Activated naive CD4-positive, alpha-beta T cell treated with anti-CD3 and anti-CD28 coated beads, Interleukin-2, amount 10 ng/mL, durations not matched to agents 7 days and 5 days (primary cell): ENCODE results near the gene RARS1.
"Not testable (repeated sequence)": the region's sequence is repeated elsewhere in the genome, so short reads cannot be mapped to it uniquely, and the experiment has no call there.

ENCODE experiments used
- CTCF ChIA-PET: fragments of 350-600 bp; sonication (Branson Sonifier 250); formaldehyde crosslinking; loops from one replicate; lab custom pipeline; 2021; ENCODE audit warnings: antibody characterized with exemption; lab: Charles Lee
- DNase-seq: peaks from one replicate; pipeline ENCODE4 v3.0.0-alpha.2; 2020
- H3K27ac Mint-ChIP-seq: one replicate; pipeline ENCODE4 v1.8.0; 2021; ENCODE audit warnings: mild to moderate bottlenecking, moderate library complexity, mixed read lengths
- H3K27me3 Mint-ChIP-seq: one replicate; pipeline ENCODE4 v1.8.0; 2021; ENCODE audit warnings: mild to moderate bottlenecking, mixed read lengths
- H3K36me3 Mint-ChIP-seq: one replicate; pipeline ENCODE4 v1.8.0; 2021; ENCODE audit warnings: mixed read lengths
- H3K4me1 Mint-ChIP-seq: one replicate; pipeline ENCODE4 v1.8.0; 2021; ENCODE audit warnings: mixed read lengths
- H3K4me3 Mint-ChIP-seq: one replicate; pipeline ENCODE4 v1.8.0; 2021; ENCODE audit warnings: mild to moderate bottlenecking, moderate library complexity, mixed read lengths
- H3K9me3 Mint-ChIP-seq: one replicate; pipeline ENCODE4 v1.8.0; 2021; ENCODE audit warnings: mixed read lengths

The RARS1 gene

DNA sequence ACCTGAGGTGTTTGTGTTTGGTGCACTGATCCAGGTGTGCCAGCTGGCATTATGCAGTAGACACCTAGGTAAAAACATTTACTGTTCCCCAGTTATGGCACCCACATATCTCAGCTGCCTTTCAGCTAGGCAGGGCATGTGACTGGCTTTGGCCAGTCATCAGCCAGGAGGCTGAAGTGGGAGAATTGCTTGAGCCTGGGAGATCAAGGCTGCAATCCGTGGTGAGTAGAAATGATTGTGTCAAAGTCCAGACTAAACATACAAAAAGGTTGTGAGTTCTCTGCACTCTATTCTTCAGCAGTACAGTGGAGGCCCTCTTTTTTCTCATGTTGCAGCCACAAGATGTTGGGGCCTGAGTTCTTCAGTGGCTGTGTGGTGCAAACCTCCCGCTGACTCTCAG lies 39.6 kb downstream of the RARS1 start:
- H3K36me3 Mint-ChIP-seq, result peaks cover 16% of the 10 kb centered on the region
- H3K4me3 Mint-ChIP-seq, result no peak overlapping the region
- peaks cover 12% of the 10 kb centered on the region for H3K4me1 Mint-ChIP-seq
- H3K9me3 Mint-ChIP-seq, result no peaks in the 10 kb centered on the region
- peaks cover 33% of the 10 kb centered on the region for H3K27me3 Mint-ChIP-seq
- CTCF ChIA-PET, result no interaction called here
- H3K27ac Mint-ChIP-seq, result no peak overlapping the region
- DNase-seq, result no peak

DNA sequence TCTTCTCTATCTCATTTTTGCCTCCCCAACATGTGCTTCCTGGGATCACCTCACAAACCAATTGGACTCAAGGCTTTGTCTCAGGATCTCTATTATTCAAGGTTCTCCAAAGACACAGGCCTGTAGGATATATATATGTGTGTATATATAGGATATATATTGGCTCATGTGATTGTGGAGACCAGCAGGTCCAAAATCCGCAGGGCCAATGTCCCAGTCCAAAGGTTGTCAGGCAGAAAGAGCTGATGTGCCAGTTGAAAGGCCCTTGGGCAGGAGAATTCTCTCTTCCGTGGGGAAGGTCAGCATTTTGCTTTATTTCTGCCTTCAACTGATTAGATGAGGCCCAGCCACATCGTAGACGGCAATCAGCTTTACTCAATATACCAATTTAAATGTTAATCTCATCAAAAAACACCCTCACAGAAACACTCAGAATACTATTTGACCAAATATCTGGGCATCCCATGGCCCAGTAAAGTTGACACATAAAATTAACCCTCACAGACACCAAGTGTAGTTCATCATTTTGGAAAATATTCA lies 41.6 kb downstream of the RARS1 start:
- peaks cover 12% of the 10 kb centered on the region for H3K4me1 Mint-ChIP-seq
- peaks cover 51% of the 10 kb centered on the region for H3K27me3 Mint-ChIP-seq
- H3K9me3 Mint-ChIP-seq, result no peaks in the 10 kb centered on the region
- H3K36me3 Mint-ChIP-seq, result peaks cover 14% of the 10 kb centered on the region
- CTCF ChIA-PET, result no interaction called here
- DNase-seq, result no peak
- H3K4me3 Mint-ChIP-seq, result peak overlapping the region; percentile 63
- H3K27ac Mint-ChIP-seq, result no peak overlapping the region

DNA sequence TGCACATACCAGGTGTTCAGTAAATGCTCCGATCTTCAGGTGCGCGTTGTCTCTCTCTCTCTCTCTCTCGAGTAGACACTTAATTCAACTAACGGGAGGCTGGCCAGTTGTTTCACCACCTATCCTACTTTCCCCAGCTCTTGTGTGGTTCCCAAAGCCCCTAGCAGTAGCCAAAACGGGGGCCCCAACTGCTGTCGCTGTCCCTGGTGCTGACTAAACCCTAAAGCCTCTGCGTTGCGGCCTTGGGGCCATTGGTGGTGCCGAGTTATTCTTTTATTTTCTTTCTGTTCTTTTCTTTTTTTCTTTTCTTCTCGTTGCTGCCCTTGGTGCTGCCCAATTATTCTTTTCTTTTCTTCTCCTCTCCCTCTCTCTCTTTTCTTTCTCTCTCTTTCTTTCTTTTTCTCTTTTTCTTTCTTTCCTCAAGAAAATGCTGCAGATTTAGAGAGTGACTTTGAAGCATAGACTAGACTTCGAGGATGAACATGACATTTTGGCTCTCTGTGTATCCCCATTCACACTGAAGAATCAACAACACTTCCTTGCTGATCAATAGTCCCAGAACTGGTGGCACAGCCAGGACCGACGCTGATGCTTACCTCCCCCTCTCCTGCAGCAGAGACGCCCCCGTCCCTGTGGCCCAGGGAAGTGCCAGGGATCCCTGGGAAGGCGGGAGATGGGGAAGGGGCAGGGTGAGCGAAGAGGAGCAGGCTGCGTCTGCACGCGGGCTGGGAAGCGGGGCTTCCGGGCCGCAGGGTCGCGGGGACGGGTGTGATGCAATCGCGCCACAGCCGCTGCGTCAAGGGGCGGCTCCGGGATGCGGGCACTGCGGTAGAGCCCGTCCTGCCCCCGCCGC lies 42.5 kb downstream of the RARS1 start, which contains the start of gene FBLL1:
Gene FBLL1 (plus strand): TSS at position 785 of the 853 bp plus-strand sequence. CDS start 200 bp downstream, outside the sequence.
- Mint-ChIP-seq H3K4me1 (peaks cover 12% of the 10 kb centered on the region), H3K27ac (peak within 1 kb of the TSS; percentile 42), H3K36me3 (peaks cover 12% of the 10 kb centered on the region), H3K9me3 (no peaks in the 10 kb centered on the region), H3K27me3 (peaks cover 55% of the 10 kb centered on the region), H3K4me3 (peak within 1 kb of the TSS; percentile 63)
- DNase-seq, result peak; percentile 61
- CTCF ChIA-PET, result no interaction called here

DNA sequence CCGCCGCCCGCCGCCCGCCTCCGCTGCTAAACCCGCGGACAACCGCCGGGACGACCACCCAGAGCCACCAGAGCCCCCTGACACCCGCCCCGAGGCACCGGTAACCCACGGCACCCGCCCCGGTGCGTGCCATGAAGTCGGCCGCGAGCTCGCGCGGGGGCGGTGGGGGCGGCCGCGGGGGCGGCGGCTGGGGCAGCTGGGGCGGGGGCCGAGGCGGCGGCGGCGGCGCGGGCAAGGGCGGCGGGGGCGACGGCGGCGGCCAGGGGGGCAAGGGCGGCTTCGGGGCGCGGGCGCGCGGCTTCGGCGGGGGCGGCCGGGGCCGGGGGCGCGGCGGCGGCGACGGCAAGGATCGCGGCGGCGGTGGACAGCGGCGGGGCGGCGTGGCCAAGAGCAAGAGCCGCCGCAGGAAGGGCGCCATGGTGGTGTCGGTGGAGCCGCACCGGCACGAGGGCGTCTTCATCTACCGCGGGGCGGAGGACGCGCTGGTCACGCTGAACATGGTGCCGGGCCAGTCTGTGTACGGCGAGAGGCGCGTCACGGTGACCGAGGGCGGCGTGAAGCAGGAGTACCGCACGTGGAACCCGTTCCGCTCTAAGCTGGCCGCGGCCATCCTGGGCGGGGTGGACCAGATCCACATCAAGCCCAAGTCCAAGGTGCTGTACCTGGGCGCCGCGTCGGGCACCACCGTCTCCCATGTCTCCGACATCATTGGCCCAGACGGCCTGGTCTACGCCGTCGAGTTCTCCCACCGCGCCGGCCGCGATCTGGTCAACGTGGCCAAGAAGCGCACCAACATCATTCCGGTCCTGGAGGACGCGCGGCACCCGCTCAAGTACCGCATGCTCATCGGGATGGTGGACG lies 43.3 kb downstream of the RARS1 start:
- Mint-ChIP-seq H3K4me3 (peak overlapping the region; percentile 49), H3K27me3 (peaks cover 56% of the 10 kb centered on the region), H3K27ac (no peak overlapping the region), H3K36me3 (peaks cover 10% of the 10 kb centered on the region), H3K9me3 (no peaks in the 10 kb centered on the region), H3K4me1 (peaks cover 12% of the 10 kb centered on the region)
- CTCF ChIA-PET, result no interaction called here
- peak; percentile 21 for DNase-seq

DNA sequence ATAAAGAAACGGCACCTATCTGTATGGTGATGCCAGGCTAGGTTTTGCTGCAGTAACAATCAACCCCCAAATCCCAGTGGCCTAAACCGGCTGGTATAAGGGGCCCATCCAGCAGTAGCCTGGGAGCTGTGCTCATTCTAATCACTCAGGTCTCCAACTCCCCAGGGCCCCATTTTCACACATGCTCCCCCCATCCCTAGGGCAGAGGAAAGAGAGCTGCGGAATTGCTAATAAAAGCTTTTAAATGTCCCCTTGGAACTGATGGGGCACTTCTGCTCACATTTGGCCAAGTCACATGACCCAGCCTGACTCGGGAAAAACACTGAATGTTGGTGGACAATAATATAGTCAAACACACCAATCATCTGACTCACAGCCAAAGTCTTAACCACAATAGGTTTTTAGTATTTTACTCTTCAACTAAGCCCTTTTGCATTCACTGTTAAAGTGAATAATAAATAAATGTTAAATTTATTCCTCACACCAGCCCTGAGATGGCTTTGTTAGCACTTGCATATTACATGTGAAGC lies 44.4 kb downstream of the RARS1 start:
- CTCF ChIA-PET, result no interaction called here
- no peak for DNase-seq
- H3K27ac Mint-ChIP-seq, result no peak overlapping the region
- peaks cover 62% of the 10 kb centered on the region for H3K27me3 Mint-ChIP-seq
- no peaks in the 10 kb centered on the region for H3K9me3 Mint-ChIP-seq
- H3K4me3 Mint-ChIP-seq, result peak overlapping the region; percentile 49
- H3K36me3 Mint-ChIP-seq, result peaks cover 9% of the 10 kb centered on the region
- peaks cover 12% of the 10 kb centered on the region for H3K4me1 Mint-ChIP-seq

DNA sequence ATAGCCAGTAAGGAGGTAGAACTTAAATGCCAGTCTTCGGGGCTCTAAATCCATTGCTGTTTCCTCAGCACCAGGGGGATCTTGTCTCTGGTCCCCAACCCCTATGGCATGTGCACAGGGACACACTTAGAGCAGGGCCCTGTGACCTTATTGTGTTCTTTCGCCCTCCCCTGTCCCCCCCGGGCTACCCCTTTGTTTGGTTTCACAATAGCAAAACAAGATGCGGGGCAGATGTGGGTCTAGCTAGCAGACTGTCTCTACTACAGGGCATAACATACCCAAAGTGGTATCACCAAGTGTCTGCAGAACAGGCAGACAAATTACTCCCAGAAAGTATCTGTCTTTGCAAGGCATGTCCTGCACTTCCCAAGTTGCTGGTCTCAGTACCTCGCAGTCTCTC lies 44.9 kb downstream of the RARS1 start:
- no peak for DNase-seq
- H3K27ac Mint-ChIP-seq, result no peak overlapping the region
- H3K4me3 Mint-ChIP-seq, result no peak overlapping the region
- peaks cover 9% of the 10 kb centered on the region for H3K36me3 Mint-ChIP-seq
- no peaks in the 10 kb centered on the region for H3K9me3 Mint-ChIP-seq
- H3K4me1 Mint-ChIP-seq, result peaks cover 12% of the 10 kb centered on the region
- H3K27me3 Mint-ChIP-seq, result peaks cover 64% of the 10 kb centered on the region
- CTCF ChIA-PET, result no interaction called here

DNA sequence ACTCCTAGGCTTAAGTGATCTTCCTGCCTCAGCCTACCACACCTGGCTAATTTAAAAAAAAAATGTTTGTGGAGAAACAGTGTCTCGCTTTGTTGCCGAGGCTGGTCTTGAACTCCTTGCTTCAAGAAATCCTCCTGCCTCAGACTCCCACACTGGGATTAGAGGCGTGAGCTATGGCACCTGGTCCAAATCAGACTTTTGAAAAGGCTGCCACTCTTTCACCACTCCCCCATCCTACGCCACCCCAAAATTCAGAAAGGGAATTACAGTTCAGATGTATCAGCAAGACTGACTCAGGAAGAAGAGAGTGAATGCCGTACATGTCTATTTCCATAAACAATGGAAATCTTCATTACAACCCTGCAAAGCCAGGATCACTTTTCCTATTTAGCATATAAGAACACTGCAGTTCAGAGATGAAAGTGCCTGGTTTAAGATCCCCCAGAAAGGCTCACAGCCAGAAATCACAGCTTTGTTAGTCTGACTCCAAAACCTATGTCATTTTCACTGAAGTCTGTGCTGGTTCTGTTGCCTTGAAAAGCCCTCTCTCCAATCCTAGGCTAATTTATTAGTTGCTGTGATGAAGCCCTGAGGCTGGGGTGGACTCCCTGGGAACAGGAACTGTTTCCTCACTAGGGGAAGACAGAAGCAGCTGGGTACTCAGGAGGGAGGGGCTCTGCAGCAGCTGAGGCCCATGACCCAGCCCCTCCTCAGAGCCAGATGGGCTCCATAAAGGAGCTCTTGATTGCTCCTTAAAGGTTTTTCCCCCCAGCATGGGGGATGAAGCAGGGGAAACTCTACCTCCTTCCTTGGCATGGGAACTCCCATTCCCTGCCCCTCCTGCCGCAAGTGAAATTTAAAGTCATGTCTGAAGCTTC lies 46.0 kb downstream of the RARS1 start:
- Mint-ChIP-seq H3K27ac (no peak overlapping the region), H3K4me3 (no peak overlapping the region), H3K27me3 (peaks cover 68% of the 10 kb centered on the region), H3K4me1 (peaks cover 12% of the 10 kb centered on the region), H3K36me3 (peaks cover 9% of the 10 kb centered on the region), H3K9me3 (no peaks in the 10 kb centered on the region)
- no peak for DNase-seq
- CTCF ChIA-PET, result no interaction called here

DNA sequence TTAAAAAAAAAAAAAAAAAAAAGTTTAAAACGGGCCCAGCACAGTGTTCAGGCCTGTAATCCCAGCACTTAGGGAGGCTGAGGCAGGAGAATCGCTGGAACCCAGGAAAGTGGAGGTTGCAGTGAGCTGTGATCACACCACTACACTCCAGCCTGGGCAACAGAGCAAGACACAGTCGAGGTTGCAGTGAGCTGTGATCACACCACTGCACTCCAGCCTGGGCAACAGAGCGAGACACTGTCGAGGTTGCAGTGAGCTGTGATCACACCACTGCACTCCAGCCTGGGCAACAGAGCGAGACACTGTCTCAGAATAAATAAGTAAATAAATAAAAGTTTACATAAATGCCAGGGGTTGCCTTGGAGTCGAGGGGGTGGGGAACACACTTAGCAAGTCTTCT lies 48.1 kb downstream of the RARS1 start:
- H3K4me1 Mint-ChIP-seq, DNase-seq, CTCF ChIA-PET, H3K27ac Mint-ChIP-seq, H3K36me3 Mint-ChIP-seq, H3K4me3 Mint-ChIP-seq, H3K9me3 Mint-ChIP-seq: not testable (repeated sequence)
- peaks cover 55% of the 10 kb centered on the region for H3K27me3 Mint-ChIP-seq

DNA sequence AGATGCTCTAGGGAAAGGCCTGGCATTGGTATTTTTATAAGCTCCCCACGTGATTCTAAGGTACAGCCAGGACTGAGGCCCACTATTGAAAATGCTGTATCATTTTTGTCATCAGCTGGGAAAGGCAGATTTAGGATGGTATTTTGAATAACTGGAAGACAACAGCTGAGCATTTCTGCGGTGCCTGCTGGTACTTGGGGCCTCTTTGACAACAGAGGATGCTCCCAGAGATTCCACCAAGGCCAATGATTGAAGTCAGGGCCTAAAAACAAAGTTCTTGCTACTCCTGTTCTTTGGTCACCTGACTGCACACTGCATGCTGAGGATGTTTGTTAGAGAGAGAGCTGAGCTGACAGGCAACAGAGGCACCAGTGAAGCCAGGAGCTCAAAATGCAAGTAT lies 50.9 kb downstream of the RARS1 start:
- CTCF ChIA-PET, result no interaction called here
- H3K36me3 Mint-ChIP-seq, result no peaks in the 10 kb centered on the region
- no peak for DNase-seq
- no peak overlapping the region for H3K4me3 Mint-ChIP-seq
- H3K27me3 Mint-ChIP-seq, result peaks cover 29% of the 10 kb centered on the region
- H3K9me3 Mint-ChIP-seq, result no peaks in the 10 kb centered on the region
- H3K4me1 Mint-ChIP-seq, result no peaks in the 10 kb centered on the region
- no peak overlapping the region for H3K27ac Mint-ChIP-seq

DNA sequence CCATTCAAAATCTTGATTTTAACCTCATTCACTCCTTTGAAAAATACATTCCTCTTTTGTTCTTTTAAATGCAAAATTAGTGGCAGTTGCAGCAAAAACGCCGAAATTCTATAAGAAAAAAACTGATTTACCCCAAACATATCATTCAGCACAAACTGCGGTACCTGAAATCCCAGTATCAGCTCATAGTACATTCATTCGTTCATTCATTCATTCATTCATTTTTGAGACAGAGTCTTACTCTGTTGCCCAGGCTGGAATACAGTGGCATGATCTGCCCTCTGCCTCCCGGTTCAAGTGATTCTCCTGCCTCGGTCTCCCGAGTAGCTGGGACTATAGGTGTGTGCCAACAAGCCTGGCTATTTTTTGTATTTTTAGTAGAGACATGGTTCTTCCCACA lies 63.3 kb downstream of the RARS1 start:
- Mint-ChIP-seq H3K36me3 (peaks cover 49% of the 10 kb centered on the region), H3K9me3 (no peaks in the 10 kb centered on the region), H3K27ac (no peak overlapping the region), H3K4me1 (no peaks in the 10 kb centered on the region), H3K4me3 (no peak overlapping the region), H3K27me3 (no peaks in the 10 kb centered on the region)
- no peak for DNase-seq
- CTCF ChIA-PET, result no interaction called here

DNA sequence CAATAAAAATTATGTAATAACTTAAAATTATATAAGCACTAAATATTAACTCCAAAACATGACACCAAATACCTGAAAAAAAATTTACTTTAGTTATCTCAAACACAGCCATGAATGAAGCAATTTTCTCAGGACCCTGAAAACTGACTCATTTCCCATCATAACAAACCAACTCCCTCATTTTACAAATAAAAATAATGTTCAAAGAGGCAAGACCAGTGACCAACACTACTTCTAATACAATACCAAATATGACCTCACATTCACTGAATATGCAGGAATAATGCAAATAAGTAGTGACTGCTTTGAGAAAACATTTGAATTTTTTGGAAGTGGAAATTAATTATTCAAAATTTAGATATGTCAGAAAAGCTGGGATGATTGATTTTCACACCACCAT lies 64.4 kb downstream of the RARS1 start:
- H3K27me3 Mint-ChIP-seq, result no peaks in the 10 kb centered on the region
- H3K9me3 Mint-ChIP-seq, result no peaks in the 10 kb centered on the region
- H3K36me3 Mint-ChIP-seq, result peaks cover 54% of the 10 kb centered on the region
- no peak for DNase-seq
- no peaks in the 10 kb centered on the region for H3K4me1 Mint-ChIP-seq
- CTCF ChIA-PET, result no interaction called here
- no peak overlapping the region for H3K27ac Mint-ChIP-seq
- H3K4me3 Mint-ChIP-seq, result no peak overlapping the region

DNA sequence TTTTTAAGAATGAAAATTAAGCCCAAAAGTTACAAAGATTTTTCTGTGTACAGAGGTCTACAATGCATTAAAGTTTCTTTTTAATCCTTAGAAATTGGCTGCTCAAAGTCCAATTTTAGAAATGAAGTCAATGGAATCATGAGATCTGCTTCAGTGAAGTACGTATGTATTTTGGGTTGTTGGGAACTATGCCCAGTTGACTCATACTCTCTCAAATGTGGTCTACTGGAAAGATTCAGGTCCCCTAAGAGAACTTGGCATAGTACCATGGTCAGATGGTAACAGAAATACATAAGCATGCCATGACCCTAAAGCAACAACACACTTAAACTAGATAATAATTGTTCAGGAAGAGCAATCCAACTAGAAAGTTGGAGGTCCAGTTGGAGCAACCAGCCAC lies 65.9 kb downstream of the RARS1 start:
- CTCF ChIA-PET, result no interaction called here
- Mint-ChIP-seq H3K4me3 (no peak overlapping the region), H3K36me3 (peaks cover 58% of the 10 kb centered on the region), H3K27ac (no peak overlapping the region), H3K9me3 (no peaks in the 10 kb centered on the region), H3K4me1 (no peaks in the 10 kb centered on the region), H3K27me3 (no peaks in the 10 kb centered on the region)
- DNase-seq, result no peak

DNA sequence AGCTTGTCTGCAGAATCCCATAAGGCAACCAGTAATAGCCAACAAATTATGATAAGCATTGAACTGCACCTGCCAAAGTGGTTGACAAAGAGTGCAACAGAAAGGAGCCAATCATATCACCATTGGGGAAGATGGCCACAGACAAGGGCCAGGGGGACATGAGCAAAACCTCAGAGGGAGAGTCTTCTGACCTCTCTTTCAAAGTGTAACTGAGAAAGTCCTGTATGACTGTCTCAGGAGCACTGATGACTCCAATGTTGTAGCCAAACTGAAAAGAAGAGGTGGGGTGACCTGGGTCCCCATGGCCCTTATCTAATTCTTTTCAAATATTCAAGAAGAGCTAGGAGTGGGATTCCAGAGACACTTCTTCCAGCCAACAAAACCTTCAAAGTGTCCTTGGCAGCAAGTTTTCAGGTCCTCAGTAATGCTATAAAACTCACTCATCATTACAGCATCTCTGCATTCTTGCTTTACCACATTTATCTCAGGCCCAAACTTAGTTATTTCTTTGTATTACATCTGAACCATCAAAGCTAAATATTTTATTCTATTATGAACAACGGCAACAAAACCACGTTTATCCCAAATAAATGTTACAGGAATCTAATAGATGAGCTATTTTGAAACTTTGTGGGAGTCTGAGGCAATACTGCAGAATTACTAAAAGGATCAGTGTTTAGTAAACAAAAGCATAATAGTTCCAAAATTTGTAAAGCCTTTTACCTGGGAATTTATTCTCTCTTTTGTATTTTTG lies 67.3 kb downstream of the RARS1 start:
- Mint-ChIP-seq H3K36me3 (peaks cover 55% of the 10 kb centered on the region), H3K27me3 (no peaks in the 10 kb centered on the region), H3K4me1 (no peaks in the 10 kb centered on the region), H3K4me3 (no peak overlapping the region), H3K9me3 (no peaks in the 10 kb centered on the region), H3K27ac (no peak overlapping the region)
- CTCF ChIA-PET, result no interaction called here
- DNase-seq, result no peak
